Small intestine (tissue), 7 donors: ENCODE measurements around the gene HTT. TPM values are rescaled to one million over a fixed set of nuclear protein-coding genes. Genes with fewer than 3 reads are reported as not detected.

ENCODE experiments used
- DNase-seq, 2 donors: peaks; one replicate each; pipeline versions ENCODE4 v3.0.0 to v3.0.0-alpha.2; 2013
- FAIRE-seq: peaks from 2 replicates; lab custom pipeline; 2012; peaks lifted over from hg19 to GRCh38; lab: Jason Lieb, UNC
- H3K27ac ChIP-seq, 3 donors: one replicate each; pipeline ENCODE4 v1.5.1; 2013; ENCODE audit warnings: low read length in 2 of 3, mild to moderate bottlenecking in 2 of 3, control low read depth in 1 of 3, inconsistent platforms in 1 of 3, low read depth in 1 of 3, moderate library complexity in 1 of 3
- H3K27me3 ChIP-seq, 3 donors: one replicate each; pipeline ENCODE4 v1.6.1; 2013; ENCODE audit warnings: low read length in 3 of 3, inconsistent platforms in 1 of 3; ENCODE audit not compliant: control insufficient read depth in 3 of 3, insufficient read depth in 3 of 3
- H3K36me3 ChIP-seq, 3 donors: one replicate each; pipeline ENCODE4 v1.6.1; 2013; ENCODE audit warnings: low read length in 3 of 3, inconsistent platforms in 1 of 3, low read depth in 1 of 3, mild to moderate bottlenecking in 1 of 3, moderate library complexity in 1 of 3; ENCODE audit not compliant: control insufficient read depth in 3 of 3, insufficient read depth in 2 of 3
- H3K4me1 ChIP-seq, 3 donors: one replicate each; pipeline ENCODE4 v1.6.1; 2013; ENCODE audit warnings: low read length in 2 of 3, inconsistent platforms in 1 of 3, low read depth in 1 of 3, mild to moderate bottlenecking in 1 of 3, moderate library complexity in 1 of 3; ENCODE audit not compliant: control insufficient read depth in 3 of 3, insufficient read depth in 2 of 3
- H3K4me3 ChIP-seq, 3 donors: one replicate each; pipeline ENCODE4 v1.5.1; 2013; ENCODE audit warnings: low read length in 3 of 3, control low read depth in 1 of 3, inconsistent platforms in 1 of 3, low read depth in 1 of 3, mild to moderate bottlenecking in 1 of 3, moderate library complexity in 1 of 3
- H3K9me3 ChIP-seq, 2 donors: one replicate each; pipeline ENCODE4 v1.6.1; 2013; ENCODE audit warnings: low read depth in 1 of 2, low read length in 1 of 2; ENCODE audit not compliant: control insufficient read depth in 2 of 2, insufficient read depth in 1 of 2
- WGBS, 3 donors: extraction: QIAGEN DNeasy Blood & Tissue Kit; methylation state at CpG; one replicate each; pipeline ENCODE4 v1.1.7; 2013; 5-methylcytosine and 5-hydroxymethylcytosine counted together
- polyA plus RNA-seq, 4 donors: library from polyadenylated mRNA; stranded (reverse) in 3 of 4; unstranded in 1 of 4; fragments of 200-250 nt in 3 of 4; fragments of 120-200 nt in 1 of 4; gene quantifications; one replicate each; pipeline versions ENCODE4 v1.2.1 to v1.2.3, GENCODE V29; 2013
- donor health status: healthy with polysubstance abuse.
- donor health status: control.
- donor health status: control.
- donor health status: Bipolar disorder and iron deficiency.
- donor health status: healthy.

Gene HTT
- polyA plus RNA-seq, 4 donors, result 10.3 to 28.8 (median 14.8) TPM

GRCh38 chr4:3252831-3253641 lies 178.6 kb downstream of the HTT start:
- FAIRE-seq, result no peak
- no peaks in the 10 kb centered on the region for H3K9me3 ChIP-seq
- H3K36me3 ChIP-seq, result peaks cover 0 to 30% (median 2%) of the 10 kb centered on the region in 3 donors
- DNase-seq, result peak in 1 of 2 donors; percentile 21
- H3K27ac ChIP-seq, result no peak overlapping the region
- 57 to 83% (median 72%) methylated on average over 38 of the region's 38 CpGs for WGBS, 3 donors
- no peaks in the 10 kb centered on the region for H3K27me3 ChIP-seq
- peaks cover 0 to 7% (median 0%) of the 10 kb centered on the region in 3 donors for H3K4me1 ChIP-seq
- H3K4me3 ChIP-seq, result no peak overlapping the region

GRCh38 chr4:3253808-3254207 lies 179.3 kb downstream of the HTT start:
- Histone ChIP-seq H3K27me3 (no peaks in the 10 kb centered on the region), H3K36me3 (peaks cover 0 to 31% (median 2%) of the 10 kb centered on the region in 3 donors), H3K27ac (no peak overlapping the region), H3K4me1 (peaks cover 0 to 7% (median 0%) of the 10 kb centered on the region in 3 donors), H3K4me3 (no peak overlapping the region), H3K9me3 (no peaks in the 10 kb centered on the region)
- FAIRE-seq (no peak), DNase-seq (no peak)
- 88 to 96% (median 92%) methylated on average over 13 of the region's 13 CpGs for WGBS, 3 donors

GRCh38 chr4:3254302-3255131 lies 180.0 kb downstream of the HTT start:
- DNase-seq (no peak), FAIRE-seq (no peak)
- Histone ChIP-seq H3K36me3 (peaks cover 0 to 31% (median 2%) of the 10 kb centered on the region in 3 donors), H3K27ac (no peak overlapping the region), H3K9me3 (no peaks in the 10 kb centered on the region), H3K4me1 (peaks cover 0 to 7% (median 0%) of the 10 kb centered on the region in 3 donors), H3K27me3 (no peaks in the 10 kb centered on the region), H3K4me3 (no peak overlapping the region)
- 88 to 94% (median 93%) methylated on average over 14 of the region's 14 CpGs for WGBS, 3 donors

DNA sequence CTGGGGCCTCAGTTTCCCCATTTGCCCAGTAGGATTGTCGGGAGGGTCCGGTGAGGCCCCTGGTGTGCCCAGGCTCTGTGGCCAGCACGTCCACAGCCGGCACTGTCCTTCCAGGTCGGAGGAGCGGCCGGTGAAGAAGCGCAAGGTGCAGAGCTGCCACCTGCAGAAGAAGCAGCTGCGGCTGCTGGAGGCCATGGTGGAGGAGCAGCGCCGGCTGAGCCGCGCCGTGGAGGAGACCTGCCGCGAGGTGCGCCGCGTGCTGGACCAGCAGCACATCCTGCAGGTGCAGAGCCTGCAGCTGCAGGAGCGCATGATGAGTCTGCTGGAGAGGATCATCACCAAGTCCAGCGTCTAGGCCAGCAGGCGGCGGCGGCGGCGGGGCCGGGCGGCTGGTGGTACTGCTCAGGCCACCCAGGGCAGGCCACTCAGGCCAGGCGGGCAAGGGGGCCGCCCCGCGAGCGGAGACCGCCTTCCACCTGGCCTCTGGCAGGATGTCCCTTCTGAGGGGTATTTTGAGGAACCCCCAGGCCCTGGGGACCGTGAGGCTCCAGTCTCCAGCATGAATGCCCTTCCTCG lies 181.2 kb downstream of the HTT start:
- WGBS, 3 donors, result 96 to 98% (median 96%) methylated on average over 34 to 36 of the region's 36 CpGs
- peaks cover 0 to 31% (median 2%) of the 10 kb centered on the region in 3 donors for H3K36me3 ChIP-seq

GRCh38 chr4:3256230-3257102 lies 182.0 kb downstream of the HTT start:
- Histone ChIP-seq H3K27ac (no peak overlapping the region), H3K4me3 (no peak overlapping the region), H3K36me3 (peaks cover 0 to 31% (median 2%) of the 10 kb centered on the region in 3 donors), H3K9me3 (no peaks in the 10 kb centered on the region), H3K27me3 (no peaks in the 10 kb centered on the region), H3K4me1 (no peaks in the 10 kb centered on the region)
- WGBS, 3 donors, result 64 to 85% (median 69%) methylated on average over 21 of the region's 21 CpGs
- DNase-seq (no peak), FAIRE-seq (no peak)

More for the DNA sequence above, 181.2 kb downstream of the HTT start:
- Histone ChIP-seq H3K4me3 (no peak overlapping the region), H3K27ac (no peak overlapping the region), H3K9me3 (no peaks in the 10 kb centered on the region), H3K27me3 (no peaks in the 10 kb centered on the region), H3K4me1 (peaks cover 0 to 4% (median 0%) of the 10 kb centered on the region in 3 donors)
- no peak for FAIRE-seq
- no peak for DNase-seq

DNA sequence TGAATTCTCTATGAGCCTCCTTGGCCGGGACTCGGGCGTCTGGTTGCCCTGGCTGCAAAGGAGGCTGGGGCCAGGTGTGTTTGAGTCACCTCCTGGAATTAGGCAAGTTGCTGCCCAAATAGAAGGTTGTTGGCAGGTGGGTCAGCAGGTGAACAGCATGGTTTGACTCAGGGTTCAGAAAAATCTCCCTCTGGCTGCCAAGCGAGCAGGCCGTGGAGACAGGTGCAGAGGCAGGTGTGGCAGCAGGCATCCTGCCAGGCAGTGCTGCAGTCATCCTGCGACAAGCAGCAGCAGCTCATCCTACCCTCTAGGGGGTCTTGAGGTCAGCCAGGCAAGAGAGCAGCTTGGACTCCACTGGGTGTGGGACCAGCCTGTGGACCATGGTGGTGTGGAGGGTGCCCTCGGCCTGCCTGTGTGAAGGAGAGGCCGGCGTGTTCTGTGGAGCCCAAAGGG lies 182.6 kb downstream of the HTT start:
- no peak overlapping the region for H3K27ac ChIP-seq
- no peak overlapping the region for H3K4me3 ChIP-seq
- DNase-seq (peak in 1 of 2 donors; percentile 45), FAIRE-seq (no peak)
- H3K27me3 ChIP-seq, result no peaks in the 10 kb centered on the region
- H3K9me3 ChIP-seq, result no peaks in the 10 kb centered on the region
- WGBS, 3 donors, result 2 to 67% (median 40%) methylated on average over 8 to 9 of the region's 9 CpGs
- peaks cover 0 to 31% (median 2%) of the 10 kb centered on the region in 3 donors for H3K36me3 ChIP-seq
- H3K4me1 ChIP-seq, result no peaks in the 10 kb centered on the region

- H3K27ac ChIP-seq, result no peak overlapping the region
- no peaks in the 10 kb centered on the region for H3K27me3 ChIP-seq
- H3K9me3 ChIP-seq, result no peaks in the 10 kb centered on the region
- no peaks in the 10 kb centered on the region for H3K4me1 ChIP-seq
- peaks cover 0 to 31% (median 2%) of the 10 kb centered on the region in 3 donors for H3K36me3 ChIP-seq
- DNase-seq (no peak), FAIRE-seq (no peak)
- H3K4me3 ChIP-seq, result no peak overlapping the region
- 57 to 80% (median 62%) methylated on average over 29 of the region's 29 CpGs for WGBS, 3 donors
Measured at GRCh38 chr4:3257556-3258482, 183.3 kb downstream of the HTT start.
